GM18868 (cell line): ENCODE measurements around the gene GPD1L.
"Not testable (repeated sequence)": the region's sequence is repeated elsewhere in the genome, so short reads cannot be mapped to it uniquely, and the experiment has no call there.

ENCODE experiments used
- ATAC-seq: cut with Tn5 transposase; IDR thresholded peaks from one replicate; pipeline ENCODE4 v1.9.1; 2021; ENCODE audit warnings: mild to moderate bottlenecking, moderate library complexity; ENCODE audit not compliant: unreplicated experiment

Gene GPD1L

GRCh38 chr3:32177702-32178198 is 71.3 kb downstream of the GPD1L start:
- ATAC-seq: peak; percentile 83

GRCh38 chr3:32180141-32180784 is 73.8 kb downstream of the GPD1L start:
- ATAC-seq: no peak

GRCh38 chr3:32181365-32181764 is 74.9 kb downstream of the GPD1L start:
- no peak for ATAC-seq

- no peak for ATAC-seq
Measured at GRCh38 chr3:32181796-32182195, 75.4 kb downstream of the GPD1L start.

- ATAC-seq: no peak
Measured at GRCh38 chr3:32184187-32184730, 77.8 kb downstream of the GPD1L start.

- no peak for ATAC-seq
Measured at GRCh38 chr3:32186097-32186496, 79.7 kb downstream of the GPD1L start.

- ATAC-seq: no peak
Measured at GRCh38 chr3:32186876-32187275, 80.5 kb downstream of the GPD1L start.

GRCh38 chr3:32189693-32190092 is 83.3 kb downstream of the GPD1L start:
- ATAC-seq: no peak

- ATAC-seq: not testable (repeated sequence)
Measured at GRCh38 chr3:32190556-32190955, 84.1 kb downstream of the GPD1L start.

GRCh38 chr3:32193101-32193500 is 86.7 kb downstream of the GPD1L start:
- no peak for ATAC-seq

- no peak for ATAC-seq
Measured at GRCh38 chr3:32194653-32195052, 88.2 kb downstream of the GPD1L start.

- no peak for ATAC-seq
Measured at GRCh38 chr3:32195995-32196540, 89.6 kb downstream of the GPD1L start.

GRCh38 chr3:32197991-32198390 is 91.6 kb downstream of the GPD1L start:
- ATAC-seq: no peak

- no peak for ATAC-seq
Measured at GRCh38 chr3:32198714-32199113, 92.3 kb downstream of the GPD1L start.

GRCh38 chr3:32200490-32200889 is 94.1 kb downstream of the GPD1L start:
- no peak for ATAC-seq

GRCh38 chr3:32200992-32201758 is 94.8 kb downstream of the GPD1L start:
- ATAC-seq: no peak

- no peak for ATAC-seq
Measured at GRCh38 chr3:32202496-32202895, 96.1 kb downstream of the GPD1L start.

GRCh38 chr3:32203854-32204253 is 97.4 kb downstream of the GPD1L start:
- ATAC-seq: no peak

GRCh38 chr3:32208447-32208846 is 102.0 kb downstream of the GPD1L start:
- no peak for ATAC-seq

- ATAC-seq: no peak
Measured at GRCh38 chr3:32215185-32215584, 108.8 kb downstream of the GPD1L start.

GRCh38 chr3:32216172-32216783 is 109.9 kb downstream of the GPD1L start:
- no peak for ATAC-seq
